Measurements from ENCODE around the gene PNMA6F. TPM values are rescaled to one million over a fixed set of nuclear protein-coding genes. Genes with fewer than 3 reads are reported as not detected.

Gene PNMA6F
- not detected for total RNA-seq
- polyA plus RNA-seq = not detected

GRCh38 chrX:153321381-153322124, at the start of gene PNMA6F:
PNMA6F (minus strand) TSS chrX:153321767; CDS start chrX:153320674, 1,093 bp downstream.
- peaks cover 0 to 4% (median 0%) of the 10 kb centered on the region in 3 donors for H3K27me3 ChIP-seq
- no peaks in the 10 kb centered on the region for H3K4me1 ChIP-seq
- WGBS, 2 donors = 24 to 37% methylated on average over 36 of the region's 36 CpGs
- no peak within 1 kb of the TSS for H3K4me3 ChIP-seq
- H3K36me3 ChIP-seq = no peaks in the 10 kb centered on the region
- TF ChIP-seq CTCF (IDR thresholded peaks at IDR 0.05) (no peak), POLR2AphosphoS5 (IDR thresholded peaks at IDR 0.05) (no peak), POLR2A (IDR thresholded peaks at IDR 0.05) (no peak), EP300 (IDR thresholded peaks at IDR 0.05) (no peak)
- DNase-seq = no peak
- intact Hi-C loops (cut with DNase I) = no loop called here
- H3K27ac ChIP-seq = no peak within 1 kb of the TSS
- no peaks in the 10 kb centered on the region for H3K9me3 ChIP-seq

GRCh38 chrX:153371256-153371655, 49.7 kb upstream of the PNMA6F start:
- Histone ChIP-seq H3K4me1 (no peaks in the 10 kb centered on the region), H3K9me3 (no peaks in the 10 kb centered on the region), H3K27me3 (no peaks in the 10 kb centered on the region), H3K4me3 (no peak overlapping the region), H3K36me3 (no peaks in the 10 kb centered on the region), H3K27ac (no peak overlapping the region)
- WGBS, 2 donors = 41 to 58% methylated on average over 3 of the region's 3 CpGs
- DNase-seq = no peak
- TF ChIP-seq POLR2A (IDR thresholded peaks at IDR 0.05) (no peak), EP300 (IDR thresholded peaks at IDR 0.05) (no peak), POLR2AphosphoS5 (IDR thresholded peaks at IDR 0.05) (no peak), CTCF (IDR thresholded peaks at IDR 0.05) (no peak)
- intact Hi-C loops (cut with DNase I) = no loop called here

GRCh38 chrX:153370293-153371055, 48.9 kb upstream of the PNMA6F start:
- no peak for TF ChIP-seq EP300 (IDR thresholded peaks at IDR 0.05)
- no peak for TF ChIP-seq CTCF (IDR thresholded peaks at IDR 0.05)
- TF ChIP-seq POLR2AphosphoS5 (IDR thresholded peaks at IDR 0.05) = no peak
- TF ChIP-seq POLR2A (IDR thresholded peaks at IDR 0.05) = no peak

GRCh38 chrX:153366878-153367538, 45.4 kb upstream of the PNMA6F start:
- H3K4me3 ChIP-seq = no peak overlapping the region
- intact Hi-C loops (cut with DNase I) = no loop called here
- no peaks in the 10 kb centered on the region for H3K27me3 ChIP-seq
- no peaks in the 10 kb centered on the region for H3K4me1 ChIP-seq
- 81 to 83% methylated on average over 5 of the region's 5 CpGs for WGBS, 2 donors
- no peak for TF ChIP-seq POLR2AphosphoS5 (IDR thresholded peaks at IDR 0.05)
- no peak for TF ChIP-seq CTCF (IDR thresholded peaks at IDR 0.05)
- H3K36me3 ChIP-seq = no peaks in the 10 kb centered on the region
- H3K9me3 ChIP-seq = no peaks in the 10 kb centered on the region
- no peak for DNase-seq
- no peak overlapping the region for H3K27ac ChIP-seq

More at GRCh38 chrX:153370293-153371055, 48.9 kb upstream of the PNMA6F start:
- intact Hi-C loops (cut with DNase I) = no loop called here
- Histone ChIP-seq H3K36me3 (no peaks in the 10 kb centered on the region), H3K4me3 (no peak overlapping the region), H3K4me1 (no peaks in the 10 kb centered on the region), H3K27me3 (no peaks in the 10 kb centered on the region), H3K9me3 (no peaks in the 10 kb centered on the region), H3K27ac (no peak overlapping the region)
- no peak for DNase-seq
- 56 to 69% methylated on average over 8 of the region's 8 CpGs for WGBS, 2 donors
